HPDE6-E6E7 (cell line): ENCODE results near the gene PLAAT2.

Source experiments
- DNase-seq: peaks from one replicate; pipeline ENCODE4 v3.0.0; 2011; ENCODE audit warnings: missing footprints; ENCODE audit errors: extremely low spot score

Gene PLAAT2

DNA sequence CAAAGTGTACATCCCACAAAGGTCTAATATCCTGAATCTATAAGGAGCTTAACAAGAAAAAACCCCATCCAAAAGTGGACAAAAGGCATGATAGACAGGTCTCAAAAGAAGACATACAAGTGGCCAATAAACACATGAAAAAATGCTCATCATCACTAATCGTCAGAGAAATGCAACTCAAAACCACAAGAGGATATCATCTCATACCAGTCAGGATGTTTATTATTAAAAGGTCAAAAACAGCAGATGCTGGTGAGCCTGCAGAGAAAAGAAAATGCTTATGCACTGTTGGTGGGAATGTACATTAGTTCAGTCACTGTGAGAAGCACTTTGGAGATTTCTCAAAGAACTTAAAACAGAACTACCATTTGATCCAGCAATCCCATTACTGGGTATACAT lies 44.6 kb downstream of the PLAAT2 start:
- DNase-seq = no peak

DNA sequence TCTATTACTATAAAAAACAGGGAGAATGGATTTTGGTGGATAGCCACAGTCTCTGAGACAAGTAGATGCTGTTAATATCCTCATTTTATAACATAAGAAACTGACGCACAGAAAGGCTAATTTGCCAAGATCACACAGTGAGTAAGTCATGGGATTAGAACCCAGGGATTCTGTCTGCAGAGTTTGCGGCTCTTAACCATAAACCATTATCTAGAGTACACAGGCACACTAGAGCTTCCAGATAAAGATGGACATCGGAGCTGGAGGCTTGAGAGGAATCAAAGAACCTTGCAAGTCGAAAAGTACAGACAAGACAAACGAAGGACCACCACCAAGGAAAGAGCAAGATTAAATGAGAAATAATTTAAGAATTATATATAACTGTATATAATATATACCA lies 46.0 kb downstream of the PLAAT2 start:
- no peak for DNase-seq

DNA sequence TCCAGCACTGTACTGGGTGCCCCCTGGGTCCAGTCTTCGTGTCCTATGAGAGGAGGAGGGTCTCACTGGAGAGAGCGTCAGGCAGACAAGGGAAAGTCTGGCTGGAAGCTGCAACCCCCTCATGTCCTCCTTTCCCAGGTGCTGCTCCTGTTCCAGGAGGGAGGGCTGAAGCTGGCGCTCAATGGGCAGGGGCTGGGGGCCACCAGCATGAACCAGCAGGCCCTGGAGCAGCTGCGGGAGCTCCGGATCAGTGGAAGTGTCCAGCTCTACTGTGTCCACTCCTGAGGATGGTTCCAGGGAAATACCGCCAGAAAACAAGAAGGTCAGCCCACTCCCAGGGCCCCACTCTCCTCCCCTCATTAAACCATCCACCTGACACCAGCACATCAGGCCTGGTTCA lies 47.1 kb downstream of the PLAAT2 start:
- no peak for DNase-seq

DNA sequence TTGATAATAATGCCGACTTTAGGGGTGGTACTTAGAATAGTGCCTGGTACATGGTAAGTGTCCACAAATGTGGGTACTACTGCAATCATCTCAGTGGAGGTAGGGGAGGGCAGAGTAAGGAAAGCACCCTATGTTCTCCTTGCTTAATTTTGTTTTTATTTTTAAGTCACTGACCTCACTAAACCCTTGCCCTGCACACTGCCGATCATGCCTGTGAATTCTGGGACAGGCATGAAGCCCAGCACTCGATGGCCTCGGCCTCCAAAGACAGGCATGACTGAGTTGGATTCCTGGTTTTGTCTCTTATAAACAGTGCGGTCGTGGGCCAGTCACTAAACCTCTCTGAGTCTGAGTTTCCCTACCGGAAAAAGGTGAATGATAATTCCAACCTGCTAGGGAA lies 50.4 kb downstream of the PLAAT2 start:
- no peak for DNase-seq

DNA sequence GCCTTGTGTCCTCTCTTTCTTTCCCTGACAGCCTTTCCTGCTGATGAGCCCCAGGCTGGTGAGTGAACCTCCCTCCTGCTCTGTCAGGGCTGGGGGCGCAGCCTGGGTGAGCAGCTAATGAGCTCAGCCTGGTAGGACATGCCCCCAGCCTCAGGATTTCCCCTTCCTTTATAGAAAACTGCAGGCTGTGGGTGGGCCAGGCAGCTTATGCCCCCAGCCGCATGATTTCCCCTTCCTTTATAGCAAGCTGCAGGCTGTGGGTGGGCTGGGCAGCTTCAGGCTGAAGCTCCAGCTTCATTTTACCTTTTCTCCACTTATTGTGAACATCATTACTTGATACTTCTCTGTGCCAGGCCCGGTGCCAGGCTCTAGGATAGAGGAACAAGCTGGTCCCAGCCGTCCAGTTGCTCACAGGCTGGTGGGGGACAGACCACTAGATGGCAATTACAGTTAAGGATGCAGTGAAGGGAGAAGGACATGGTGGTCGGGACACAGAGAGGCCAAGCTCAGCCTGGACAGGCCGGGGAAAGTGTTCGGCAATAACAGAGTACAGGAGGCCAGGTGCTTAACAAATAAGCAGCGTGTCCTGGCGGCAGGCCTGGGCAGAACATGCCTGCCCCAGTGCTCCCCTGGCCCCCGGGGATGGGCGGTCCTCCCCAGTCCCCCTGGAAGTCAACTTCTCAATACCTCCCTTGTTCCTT lies 52.0 kb downstream of the PLAAT2 start:
- DNase-seq = no peak

DNA sequence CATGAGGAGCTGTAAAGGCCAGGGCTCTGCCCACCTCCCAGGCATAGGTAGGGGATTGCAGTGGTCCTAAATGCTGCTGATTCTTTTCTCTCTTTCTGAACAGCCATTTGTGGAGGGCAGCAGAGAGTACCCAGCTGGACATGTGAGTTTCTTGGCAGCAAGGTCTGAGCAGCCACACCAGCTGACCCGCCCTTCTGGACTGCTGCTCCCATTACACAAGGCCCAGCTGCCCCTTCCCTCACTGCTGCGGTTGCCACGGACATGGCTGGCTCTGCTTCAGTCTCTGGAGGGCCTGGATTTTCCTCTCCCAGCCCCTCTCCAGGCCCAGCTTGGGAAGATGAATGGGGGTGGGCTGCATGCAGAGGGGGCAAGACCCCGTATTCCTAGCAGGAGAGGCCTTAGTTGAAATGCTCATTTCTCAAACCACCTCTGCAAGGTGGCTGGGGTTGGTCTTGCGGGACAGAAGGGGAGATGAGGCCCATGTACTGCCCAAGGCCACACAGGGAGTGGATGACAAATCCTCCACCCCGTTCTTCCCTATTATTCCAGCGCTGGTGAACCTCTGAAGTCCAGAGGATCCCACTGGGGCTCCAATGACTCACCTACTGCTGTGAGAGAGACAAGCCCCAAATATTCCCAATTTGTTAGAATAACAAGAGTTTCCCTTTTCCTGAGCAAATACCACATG lies 52.7 kb downstream of the PLAAT2 start:
- no peak for DNase-seq

DNA sequence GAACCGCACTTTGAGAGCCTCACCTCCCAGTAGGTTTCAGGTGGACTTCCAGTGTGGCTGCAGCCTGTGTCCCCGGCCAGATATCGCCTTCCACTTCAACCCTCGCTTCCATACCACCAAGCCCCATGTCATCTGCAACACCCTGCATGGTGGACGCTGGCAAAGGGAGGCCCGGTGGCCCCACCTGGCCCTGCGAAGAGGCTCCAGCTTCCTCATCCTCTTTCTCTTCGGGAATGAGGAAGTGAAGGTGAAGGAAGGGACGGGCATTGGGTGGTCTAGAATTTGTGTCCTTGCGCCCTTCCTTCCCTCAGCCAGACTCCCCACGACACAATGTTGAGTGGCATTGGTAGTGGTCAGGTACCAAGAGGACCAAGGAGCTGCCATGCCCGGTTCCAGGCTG lies 54.4 kb downstream of the PLAAT2 start:
- no peak for DNase-seq

DNA sequence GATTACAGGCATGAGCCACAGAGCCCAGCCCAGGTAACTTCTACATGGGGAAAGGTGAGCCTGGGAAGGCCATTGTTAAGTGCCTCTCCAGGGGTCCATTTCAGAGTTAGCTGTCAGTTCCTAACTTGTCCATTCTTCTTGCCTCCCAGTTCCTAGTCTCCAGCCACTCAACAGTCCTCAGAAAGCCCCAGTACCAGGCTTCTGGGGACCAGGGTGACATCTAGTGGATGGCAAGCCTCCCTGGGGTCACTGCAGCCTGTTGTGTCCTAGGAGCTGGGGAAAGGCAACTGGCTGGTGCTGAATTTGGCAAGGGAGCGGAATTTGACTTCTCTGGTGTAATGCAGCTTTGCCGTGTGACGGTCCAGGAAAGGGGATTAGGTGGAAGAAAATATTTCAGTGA lies 55.2 kb downstream of the PLAAT2 start:
- DNase-seq = no peak

DNA sequence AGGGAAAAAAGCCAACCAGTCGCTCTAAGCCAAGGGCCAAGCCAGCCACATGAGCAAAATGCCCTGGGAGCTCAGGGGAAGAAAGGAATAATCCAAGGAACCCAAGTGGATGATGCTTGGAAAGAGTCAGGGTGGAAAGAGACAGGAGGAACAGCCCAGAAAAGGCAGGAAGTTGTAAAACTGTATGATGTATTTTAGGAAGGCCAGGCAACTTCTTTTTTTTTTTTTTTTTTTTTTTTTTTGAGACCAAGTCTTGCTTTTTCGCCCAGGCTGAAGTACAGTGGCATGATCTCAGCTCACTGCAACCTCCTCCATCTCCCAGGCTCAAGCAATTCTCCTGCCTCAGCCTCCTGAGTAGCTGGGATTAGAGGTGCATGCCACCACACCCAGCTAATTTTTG lies 55.7 kb downstream of the PLAAT2 start:
- DNase-seq = no peak

DNA sequence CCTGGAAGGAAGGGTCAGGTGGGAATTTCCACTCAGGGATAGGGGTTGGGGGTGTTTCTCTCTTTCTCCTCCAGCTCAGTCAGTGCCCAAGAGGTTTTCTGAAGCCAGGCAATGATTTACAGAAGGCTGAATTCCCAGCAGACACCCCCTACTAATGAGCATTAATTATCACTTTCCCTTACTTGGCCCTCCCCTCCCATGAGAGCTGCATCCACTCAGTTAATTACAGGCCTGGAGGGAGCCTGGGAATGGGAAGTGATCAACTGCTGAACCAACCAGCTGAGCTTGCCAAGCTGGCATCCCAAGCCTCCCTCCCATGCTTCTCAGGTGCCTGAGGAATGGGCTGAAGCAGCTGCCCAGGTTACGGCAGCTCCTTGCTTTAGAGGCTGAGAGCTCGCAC lies 56.3 kb downstream of the PLAAT2 start:
- no peak for DNase-seq

DNA sequence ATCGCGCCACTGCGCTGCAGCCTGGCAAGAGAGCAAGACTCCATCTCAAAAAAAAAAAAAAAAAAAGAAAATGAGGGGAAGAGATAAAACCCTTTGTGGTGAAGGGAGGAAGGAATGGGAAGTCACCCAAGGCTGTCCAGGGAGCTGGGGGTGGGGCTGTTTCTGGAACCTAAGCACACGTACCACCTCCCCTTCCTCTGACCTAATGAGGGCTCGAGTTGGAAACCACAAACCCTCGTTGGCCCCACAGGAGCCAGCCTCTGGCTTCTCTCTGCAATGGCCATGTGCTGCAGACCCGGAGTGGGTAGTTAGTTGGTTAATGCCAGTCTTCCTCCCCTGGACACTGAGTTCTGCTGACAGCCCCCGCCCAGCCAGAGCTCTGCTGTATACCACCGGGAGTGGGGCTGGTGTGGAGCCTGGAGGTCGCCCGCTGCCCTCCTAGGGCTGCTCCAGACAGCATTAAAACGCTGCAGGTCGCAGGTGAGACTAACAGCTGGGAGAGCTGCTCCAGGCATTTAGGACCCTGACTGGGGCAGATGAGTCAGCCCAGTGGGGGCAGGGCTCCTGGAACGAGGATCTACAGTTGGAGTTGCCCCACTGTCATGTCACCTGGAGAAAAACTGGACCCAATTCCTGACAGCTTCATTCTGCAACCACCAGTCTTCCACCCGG lies 57.2 kb downstream of the PLAAT2 start, which contains the start of gene LGALS12:
Gene LGALS12 (plus strand): TSS at position 228 of the 672 bp plus-strand sequence. CDS start 375 bp downstream, at position 603.
- DNase-seq = no peak

DNA sequence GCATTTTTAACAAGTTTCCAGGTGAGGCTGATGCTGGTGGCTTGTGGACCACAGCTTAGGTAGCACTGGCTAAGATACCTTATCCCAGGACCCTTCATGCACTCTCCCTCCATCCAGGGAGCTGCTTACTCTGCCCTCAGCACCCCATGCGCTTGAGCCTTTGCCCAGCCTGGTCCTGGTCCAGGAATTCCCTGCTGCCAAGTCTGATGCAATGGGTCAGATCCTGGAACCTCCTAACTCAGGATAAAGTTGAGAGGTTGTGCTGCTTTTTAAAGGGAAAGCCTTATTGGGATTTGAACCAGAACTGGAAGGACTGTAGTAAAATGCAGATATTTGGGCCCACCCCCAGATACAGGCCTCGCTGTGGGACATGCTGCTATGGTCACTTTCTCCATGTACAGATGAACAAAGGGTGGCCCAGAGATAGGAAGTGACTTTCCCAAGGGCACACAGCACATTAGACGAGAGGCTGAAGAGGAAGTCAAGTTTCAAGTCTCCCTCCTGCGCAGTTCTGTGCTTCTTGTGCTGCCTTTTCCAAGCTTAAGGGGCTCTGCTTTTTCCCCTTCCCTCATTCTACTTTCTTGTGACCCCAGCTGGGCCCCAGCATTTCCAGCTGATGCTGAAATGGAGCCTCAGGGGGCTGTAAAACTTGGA lies 58.1 kb downstream of the PLAAT2 start:
- DNase-seq = no peak

DNA sequence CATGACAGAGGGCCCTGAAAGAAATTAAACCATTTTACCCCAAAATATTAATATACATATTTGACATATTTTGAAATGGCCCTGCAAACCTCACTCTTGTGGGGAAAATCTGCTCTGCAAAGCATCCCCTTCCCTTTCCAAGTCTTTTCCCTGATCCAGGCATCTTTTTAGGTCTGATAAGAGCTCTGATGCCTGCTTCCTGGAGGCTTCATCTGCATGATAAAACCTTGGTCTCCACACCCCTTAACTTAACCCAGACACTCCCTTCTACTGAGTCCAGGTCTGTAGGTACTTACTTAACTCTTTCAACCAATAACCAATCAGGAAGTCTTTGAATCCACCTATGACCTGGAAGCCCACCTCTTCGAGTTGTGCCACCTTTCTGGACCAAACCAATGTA lies 59.1 kb downstream of the PLAAT2 start:
- DNase-seq = no peak

DNA sequence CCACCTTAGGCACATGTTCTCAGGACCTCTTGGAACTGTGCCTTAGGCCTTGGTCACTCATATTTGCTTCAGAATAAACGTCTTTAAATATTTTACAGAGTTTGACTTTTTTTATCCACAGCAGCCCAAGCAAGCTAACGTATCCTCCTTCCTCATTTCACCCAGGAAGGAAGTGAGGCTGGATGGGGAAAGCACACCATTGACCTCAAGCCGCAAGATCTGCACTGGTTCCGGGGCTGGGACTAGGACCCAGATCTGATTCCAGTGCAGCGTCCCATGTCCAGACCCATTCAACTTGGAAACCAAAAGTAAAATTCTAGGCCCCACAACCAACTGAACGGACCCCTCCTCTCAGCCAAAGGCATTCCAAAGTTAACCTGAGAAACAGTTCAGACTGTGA lies 59.7 kb downstream of the PLAAT2 start:
- DNase-seq = no peak
